T follicular helper cell (primary cell): Measurements from ENCODE around the gene MYCBP.
"Not testable (repeated sequence)": the region's sequence is repeated elsewhere in the genome, so short reads cannot be mapped to it uniquely, and the experiment has no call there.

Source experiments
- DNase-seq: peaks from one replicate; pipeline ENCODE4 v3.0.0-alpha.2; 2020; ENCODE audit warnings: low read depth

The MYCBP gene

DNA sequence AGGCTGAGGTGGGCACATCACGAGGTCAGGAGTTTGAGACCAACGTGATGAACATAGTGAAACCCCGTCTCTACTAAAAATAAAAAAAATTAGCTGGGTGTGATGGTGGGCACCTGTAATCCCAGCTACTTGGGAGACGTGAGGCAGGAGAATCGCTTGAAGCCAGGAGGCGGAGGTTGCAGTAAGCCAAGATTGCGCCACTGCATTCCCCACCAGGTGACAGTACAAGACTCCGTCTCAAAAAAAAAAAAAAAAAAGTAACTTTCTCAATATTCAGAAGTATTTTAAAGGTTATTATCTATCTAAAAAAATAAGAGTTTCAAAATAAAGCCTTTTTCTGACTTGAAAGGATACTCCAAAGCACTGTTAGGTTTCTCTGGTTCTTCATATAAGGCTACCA is 5.9 kb downstream of the MYCBP start:
- no peak for DNase-seq

DNA sequence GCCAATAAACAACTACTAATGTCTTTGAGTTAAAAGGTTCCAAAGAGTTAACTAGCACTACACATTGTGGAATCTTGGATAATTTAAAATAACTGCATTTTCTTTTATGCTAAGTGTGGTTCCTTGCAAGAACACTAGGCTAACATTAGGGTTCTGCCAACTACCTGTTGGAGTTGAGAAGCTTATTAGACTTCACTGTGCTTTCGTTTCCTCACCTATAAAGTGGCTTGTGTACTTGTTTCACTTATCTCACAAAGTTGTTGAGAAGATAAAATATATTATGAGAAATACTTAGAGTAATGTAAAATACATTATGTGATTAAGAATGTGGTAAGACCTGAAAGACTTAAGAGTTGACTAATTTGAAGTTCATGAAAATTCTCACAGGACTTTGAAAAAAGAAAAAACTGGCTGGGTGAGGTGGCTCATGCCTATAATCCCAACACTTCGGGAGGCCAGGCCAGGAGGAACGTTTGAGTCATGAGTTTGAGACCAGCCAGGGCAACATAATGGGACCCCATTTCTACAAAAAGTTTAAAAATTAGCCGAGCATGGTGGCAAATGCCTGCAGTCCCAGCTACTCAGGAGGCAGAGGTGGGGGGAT is 7.9 kb downstream of the MYCBP start:
- no peak for DNase-seq

DNA sequence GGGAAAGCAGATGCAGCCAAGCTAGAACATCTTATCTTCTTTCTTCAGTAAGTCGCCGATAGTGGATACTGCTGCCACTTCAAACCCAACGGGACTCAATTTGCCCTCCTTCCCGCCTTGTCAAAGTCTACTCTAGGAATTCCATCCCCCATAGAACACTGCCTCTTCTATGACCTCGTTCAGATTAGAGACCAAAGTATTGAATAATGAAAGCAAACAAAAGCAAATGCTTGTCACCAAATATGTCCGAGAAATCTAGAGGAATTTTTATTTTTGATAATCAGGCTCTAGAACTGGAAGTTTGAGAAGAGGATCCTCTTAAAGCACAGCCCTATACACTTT is 12.7 kb downstream of the MYCBP start:
- DNase-seq, result no peak

DNA sequence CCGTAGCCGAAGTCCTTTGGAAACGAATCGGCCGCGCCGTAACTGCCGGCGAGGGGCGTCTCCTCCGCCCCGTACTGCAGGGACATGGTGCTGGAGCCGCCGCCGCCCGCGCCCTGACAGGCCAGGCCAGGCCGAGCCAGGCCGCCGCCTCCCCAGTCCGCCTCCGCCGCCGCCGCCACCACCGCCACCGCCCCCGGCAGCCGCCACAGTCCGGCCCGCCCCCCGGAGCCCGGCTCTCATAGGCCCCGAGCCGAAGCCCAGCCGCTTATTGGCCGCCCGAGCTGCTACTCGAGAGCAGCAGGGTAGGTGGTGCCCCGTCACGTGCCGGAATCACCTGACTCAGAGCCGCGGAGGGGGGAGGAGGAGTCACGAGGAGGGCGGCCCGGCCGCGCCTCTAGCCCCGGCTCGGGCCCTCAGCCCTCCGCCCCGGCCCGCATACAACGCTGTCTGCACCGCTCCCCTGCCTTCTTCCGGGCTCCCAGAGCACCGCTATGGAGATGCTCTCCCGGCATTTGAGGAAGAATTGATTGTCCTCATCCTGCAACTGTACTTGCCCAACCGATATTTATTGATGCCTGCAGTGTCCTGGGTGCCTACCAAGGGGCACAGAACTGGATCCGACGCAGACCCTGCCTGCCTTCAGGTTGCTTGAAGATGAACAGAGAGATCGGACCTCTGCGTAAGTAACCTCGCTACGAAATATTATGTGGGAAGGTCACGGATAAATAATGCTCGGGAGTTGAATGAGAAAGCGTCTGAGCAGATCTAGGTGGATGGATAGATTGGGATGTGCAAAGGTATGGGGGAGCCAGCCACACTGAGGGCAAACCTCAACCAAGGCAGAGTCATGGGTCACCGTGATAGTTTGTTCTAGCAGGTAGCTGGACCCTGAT is 13.3 kb downstream of the MYCBP start, which contains the start of gene RRAGC:
TSS of gene RRAGC (minus strand) at position 212 of the 893 bp plus-strand sequence. CDS start at position 86, 126 bp downstream.
- peak; percentile 98 for DNase-seq

DNA sequence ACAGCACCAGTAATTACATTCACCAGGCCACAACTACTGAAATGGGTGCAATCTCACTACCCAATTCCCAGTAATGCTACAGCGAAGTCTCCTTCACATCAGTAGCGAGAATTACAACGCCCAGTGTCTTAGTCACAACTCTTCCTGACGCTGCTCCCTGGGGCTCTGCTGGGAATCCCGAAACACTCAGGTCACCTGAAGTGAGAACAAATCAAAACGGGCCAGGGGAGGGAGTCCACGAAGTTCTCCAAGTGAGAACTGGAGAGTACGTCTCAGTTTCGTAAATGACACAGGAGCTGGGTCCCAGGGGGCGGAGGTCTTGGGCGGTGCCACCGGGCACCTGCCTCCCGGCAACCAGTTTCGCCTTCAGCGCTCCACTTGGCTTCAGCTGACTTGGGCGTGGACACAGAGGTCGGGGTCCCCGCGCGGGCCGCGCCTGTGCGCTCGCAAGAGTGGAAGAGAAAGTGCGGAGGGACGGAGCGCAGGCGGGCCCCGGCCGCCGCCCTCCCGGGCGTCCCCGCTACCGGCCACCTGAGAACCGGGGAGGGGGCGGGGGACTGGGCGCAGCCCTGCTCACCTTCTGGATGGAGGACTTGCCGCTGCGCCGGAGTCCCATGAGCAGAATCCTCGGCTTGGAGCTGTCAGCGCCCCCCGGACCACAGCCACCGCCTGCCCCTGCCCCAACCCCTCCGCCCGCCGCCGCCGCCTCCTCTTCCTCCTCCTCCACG is 14.2 kb downstream of the MYCBP start:
- peak; percentile 6 for DNase-seq

DNA sequence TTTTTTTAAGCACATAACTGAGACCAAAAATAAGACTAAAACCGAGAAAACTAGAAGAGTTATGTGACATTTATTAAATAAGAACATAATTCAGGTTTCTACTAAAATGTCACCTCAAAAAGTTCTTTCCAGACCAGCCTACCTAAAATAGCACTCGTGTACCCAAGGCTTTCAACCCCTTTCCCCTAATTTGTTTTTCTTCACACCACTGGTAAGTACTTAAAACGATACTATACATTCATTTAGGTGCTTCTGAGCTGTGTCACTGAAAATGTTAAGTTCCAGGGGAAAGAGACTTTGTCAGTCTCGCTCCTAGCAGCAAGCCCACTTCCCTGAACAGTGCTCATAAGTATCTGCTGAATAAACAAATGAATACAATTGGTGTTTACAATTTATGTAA is 20.4 kb downstream of the MYCBP start:
- DNase-seq, result no peak

DNA sequence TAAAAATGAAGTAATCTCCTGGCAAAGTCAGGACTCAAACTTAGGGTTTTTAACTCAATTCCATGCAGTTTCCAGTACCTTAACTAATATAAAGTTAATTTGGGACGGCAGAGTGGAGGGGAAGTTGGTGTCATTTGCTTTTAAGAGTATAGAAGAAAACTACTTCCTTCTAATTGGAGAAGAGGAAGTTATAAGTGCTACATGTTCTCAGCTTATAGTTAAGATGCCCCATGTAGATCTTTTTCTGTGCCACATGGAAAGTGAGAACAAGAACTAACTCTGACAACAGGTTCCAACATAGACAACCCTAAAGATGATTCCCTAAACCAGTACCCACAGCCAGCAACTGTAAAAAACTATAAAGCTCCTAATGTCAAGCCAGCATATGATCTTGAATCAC is 25.1 kb downstream of the MYCBP start:
- DNase-seq, result no peak

DNA sequence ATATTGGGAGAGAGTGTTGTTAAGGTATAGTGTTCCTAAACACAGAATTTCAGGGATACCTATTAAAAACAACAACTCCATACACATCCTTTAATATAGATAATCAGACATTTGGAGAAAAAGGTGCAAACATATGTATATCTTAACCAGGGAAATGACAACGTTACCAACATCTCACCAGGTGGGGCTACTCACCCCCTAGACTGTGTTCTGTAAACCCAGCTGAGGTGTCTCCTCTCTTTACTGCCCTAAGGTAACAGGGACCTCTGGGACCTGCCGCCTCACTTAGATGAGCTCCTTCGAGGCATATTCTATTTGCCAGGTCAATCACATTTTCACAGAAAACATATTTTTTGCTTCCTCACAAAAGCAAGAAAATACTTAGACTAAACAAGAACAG is 26.9 kb downstream of the MYCBP start:
- DNase-seq, result no peak

DNA sequence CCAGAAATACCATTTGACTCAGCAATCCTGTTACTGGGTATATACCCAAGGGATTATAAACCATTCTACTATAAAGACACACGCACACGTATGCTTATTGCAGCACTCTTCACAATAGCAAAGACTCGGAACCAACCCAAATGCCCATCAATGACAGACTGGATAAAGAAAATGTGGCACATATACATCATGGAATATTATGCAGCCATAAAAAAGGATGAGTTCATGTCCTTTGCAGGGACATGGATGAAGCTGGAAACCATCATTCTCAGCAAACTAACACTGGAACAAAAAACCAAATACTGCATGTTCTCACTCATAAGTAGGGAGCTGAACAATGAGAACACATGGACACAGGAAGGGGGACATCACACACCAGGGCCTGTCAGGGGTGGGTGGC is 28.1 kb downstream of the MYCBP start:
- DNase-seq, result not testable (repeated sequence)

DNA sequence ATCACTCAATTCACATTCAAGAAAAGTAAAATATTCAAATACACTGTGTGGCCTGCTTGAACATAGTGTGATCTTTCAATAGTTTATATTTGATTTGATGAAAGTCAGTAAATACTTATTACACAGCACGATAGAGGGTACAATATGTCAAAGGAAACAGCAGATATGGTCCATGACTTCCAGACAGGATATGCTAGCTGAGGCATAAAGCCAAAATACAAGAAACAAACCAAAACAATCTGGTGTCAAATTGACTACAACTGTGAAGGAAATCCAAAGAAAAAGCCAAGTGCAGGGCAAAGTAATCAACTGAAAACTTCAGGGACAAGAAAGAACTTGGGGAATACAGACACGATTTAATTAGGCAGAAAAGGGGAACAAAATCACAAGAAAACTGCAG is 32.9 kb downstream of the MYCBP start:
- DNase-seq, result no peak

DNA sequence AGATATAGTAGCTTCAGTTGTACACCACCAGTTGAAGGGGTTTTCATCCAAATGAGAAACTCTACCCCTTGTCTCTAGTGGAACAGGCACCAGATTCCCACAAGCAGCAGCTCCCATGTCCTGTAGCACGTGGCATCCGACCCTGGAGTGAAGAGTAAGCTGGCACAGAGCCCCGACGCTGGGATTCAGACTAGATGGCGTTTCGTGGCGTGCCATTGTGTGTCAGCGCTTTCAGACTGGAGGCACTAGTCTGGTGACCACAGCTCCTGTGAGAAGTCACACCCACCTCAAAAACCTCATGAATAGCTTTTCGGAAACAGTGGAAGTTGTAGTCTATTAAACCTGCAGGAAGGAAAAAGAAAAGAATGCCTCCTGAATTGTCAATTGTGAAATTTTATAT is 33.8 kb downstream of the MYCBP start:
- DNase-seq, result no peak

DNA sequence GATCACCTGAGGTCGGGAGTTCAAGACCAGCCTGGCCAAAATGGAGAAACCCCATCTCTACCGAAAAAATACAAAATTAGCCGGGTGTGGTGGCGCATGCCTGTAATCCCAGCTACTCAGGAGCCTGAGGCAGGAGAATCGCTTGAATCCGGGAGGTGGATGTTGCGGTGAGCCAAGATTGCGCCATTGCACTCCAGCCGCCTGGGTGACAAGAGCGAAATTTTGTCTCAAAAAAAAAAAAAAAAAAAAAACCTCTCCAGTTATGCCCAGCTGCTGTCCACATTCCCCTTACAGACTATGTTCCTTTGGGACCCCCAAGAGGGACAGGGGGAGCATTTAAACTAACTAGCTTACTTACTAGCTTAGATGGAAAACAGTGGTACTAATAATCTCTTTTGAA is 36.8 kb downstream of the MYCBP start:
- DNase-seq, result not testable (repeated sequence)

DNA sequence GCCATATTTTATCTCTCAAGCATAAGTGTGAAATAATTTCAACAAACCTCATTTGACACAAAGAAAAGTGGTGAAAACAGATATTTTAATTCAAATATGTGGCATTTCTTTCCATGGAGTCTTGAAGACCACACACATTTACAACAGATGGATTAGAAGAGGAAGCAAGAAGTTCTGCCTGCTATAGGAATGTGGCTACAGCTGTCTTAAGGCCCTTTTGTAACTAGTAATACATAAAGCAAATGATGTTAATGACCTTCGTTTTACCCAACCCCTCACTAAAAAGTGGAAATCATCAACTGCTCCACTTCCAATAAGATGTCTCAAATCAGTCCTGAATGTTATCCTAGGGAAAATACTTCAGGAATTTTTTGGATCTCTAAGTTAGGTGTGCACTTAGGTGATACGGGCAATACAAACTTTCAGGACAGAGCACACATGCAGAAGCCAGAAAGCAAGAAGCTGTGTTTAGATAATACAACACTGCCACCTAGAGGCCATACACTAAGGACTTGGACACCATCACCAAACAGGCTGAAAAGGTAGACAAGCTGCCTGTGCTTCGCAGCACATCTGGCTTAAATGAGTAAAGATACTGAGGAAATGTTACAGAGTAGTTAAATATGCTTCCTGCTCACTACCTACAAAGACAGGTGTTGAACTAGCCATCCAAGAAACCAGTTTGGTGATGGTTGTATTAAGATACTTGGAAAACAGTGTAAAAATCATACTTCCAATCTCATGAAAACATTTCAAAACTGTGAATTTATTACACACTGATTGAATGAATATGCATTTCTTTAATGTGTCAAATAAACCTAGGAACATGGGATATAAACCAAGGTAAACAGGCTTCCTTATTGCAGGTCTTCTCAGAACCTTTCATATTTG is 38.0 kb downstream of the MYCBP start:
- peak; percentile 18 for DNase-seq

DNA sequence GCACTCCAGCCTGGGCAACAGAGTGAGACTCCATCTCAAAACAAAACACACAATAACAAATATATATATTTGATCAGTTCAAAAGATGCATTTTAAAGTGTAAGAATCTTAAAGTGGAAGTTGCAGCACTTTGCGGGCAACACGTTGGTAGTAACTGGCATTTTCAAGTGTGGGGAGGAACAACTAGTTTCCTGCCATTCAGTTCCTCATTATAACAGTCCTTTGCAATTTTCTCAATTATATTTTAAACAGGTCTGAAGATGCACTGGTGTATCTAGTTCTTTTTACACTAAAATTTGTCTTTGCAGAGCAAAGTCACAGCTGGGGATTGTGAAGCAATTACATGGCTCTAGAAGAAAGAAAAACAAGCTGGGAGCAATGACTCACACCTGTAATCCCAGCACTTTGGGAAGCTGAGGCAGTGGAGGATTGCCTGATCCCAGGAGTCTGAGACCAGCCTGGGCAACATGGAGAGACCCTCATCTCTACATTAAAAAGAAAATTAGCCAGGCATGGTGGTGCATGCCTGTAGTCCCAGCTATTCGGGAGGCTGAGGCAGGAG is 38.8 kb downstream of the MYCBP start:
- no peak for DNase-seq

DNA sequence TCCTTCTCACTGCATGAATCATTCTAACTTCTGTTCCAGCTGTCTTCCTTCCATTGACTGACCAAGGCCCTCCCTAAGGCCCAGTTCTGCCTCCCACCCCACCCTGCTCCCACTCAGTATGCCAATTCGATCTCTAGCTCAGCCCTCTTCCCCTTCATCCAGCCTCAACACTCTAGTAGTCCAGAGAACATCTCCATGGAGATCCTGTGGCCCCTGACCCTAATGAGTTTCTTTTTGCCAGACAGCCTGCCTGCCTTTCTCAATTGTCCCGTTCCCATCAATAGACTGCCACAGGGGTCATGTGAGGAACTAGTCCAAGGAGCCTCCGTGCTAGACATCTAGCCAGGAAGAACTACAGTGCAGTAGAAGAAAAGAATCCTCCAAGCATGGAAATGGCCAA is 40.0 kb downstream of the MYCBP start:
- DNase-seq, result no peak

DNA sequence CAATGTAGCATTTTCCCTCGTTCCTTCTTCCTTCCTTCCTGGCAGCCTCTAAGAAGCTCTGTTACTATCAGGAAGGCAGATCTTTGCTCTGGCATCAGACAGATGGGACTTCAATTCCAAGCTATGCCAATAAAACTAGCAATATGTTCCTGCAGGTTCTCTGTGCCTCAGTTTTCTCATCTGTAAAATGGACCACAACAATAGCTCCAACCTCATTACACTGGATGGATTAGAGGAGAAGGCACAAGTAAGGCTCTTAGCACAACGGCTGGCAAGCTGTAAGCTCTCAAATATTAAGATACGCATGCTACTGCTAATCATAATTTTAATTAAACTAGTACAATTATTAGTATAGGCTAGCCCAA is 40.8 kb downstream of the MYCBP start:
- DNase-seq, result no peak

DNA sequence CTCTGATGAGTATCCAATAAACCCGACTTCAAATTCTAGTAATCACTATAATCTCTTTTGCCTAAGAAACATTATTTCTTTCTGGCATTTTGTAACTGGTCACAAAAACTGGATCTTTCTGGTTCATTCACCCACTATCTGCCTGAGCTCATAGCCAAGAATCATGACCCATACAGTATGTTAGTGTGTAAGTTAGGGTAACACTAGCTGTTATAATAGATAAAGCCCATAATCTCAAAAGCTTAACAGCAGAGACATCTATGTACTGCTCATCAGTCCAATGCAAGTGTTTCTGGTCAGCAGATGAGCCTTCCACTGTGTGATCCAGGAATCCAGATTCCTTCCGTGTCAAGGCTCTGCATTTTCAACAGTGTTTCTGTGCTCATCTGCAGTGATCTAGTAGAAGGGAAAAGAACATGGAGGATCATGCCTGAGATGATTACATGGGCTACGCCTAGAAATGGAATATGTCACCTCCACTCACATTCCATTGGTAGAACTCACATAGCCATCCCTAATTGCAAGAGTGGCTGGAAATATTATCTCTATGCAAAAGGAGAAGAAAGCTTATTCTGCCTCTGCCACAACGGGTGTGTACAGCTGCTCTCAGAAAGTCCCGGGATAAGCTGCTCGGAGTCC is 41.3 kb downstream of the MYCBP start:
- DNase-seq, result no peak

DNA sequence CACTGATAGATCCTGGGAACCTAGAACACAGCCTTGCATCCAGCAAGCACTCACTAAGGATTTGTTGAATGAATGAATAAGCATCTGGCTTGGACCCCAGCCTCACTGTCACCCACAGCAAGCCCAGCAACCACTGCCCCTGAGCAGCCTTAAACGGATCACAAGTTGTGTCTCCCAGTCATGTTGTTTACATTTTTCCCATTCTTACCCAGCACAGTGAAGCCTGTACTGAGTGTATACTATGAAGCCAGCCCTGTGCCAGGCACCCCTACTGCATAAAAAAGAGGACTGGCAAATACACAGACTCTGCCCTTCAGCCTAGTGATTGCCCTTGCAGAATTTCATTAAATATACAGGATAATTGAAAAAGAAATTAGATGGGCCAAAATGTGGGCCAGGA is 43.8 kb downstream of the MYCBP start:
- DNase-seq, result no peak

DNA sequence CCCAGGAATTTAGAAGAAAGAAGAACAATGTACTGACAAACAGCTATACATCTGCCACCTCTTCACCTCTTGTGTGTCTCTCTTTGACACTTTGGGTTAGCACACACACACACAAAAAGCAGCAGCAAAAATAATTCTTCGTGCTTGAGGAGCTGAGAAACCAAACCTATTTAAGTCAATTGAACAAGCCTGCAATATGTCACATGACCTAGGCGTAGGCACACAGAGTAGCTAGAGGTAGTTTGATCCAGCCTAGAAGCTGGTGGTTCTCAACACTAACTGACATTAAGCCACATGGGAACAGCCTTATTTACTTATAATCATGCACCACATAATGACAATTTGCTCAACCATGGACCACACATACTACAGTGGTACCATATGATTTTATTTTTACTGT is 45.8 kb downstream of the MYCBP start:
- no peak for DNase-seq

DNA sequence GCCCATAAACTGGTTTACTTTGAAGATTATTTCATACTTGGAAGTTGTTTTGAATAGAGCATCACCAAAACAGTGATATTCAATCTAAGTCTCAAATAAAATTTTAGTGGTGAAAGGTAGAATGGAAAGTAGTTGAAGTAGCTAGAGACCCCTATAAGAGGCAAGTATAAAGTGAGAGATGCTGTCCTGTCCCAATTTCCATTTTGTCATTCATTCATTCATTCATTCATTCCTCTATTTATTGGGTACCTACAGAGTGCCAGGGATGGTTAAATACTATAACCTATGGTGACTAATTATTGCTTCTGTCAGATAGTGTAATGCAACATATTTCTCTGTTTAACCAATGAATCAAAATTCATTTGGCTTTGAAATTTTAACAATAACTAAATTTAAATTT is 46.3 kb downstream of the MYCBP start:
- DNase-seq, result no peak

DNA sequence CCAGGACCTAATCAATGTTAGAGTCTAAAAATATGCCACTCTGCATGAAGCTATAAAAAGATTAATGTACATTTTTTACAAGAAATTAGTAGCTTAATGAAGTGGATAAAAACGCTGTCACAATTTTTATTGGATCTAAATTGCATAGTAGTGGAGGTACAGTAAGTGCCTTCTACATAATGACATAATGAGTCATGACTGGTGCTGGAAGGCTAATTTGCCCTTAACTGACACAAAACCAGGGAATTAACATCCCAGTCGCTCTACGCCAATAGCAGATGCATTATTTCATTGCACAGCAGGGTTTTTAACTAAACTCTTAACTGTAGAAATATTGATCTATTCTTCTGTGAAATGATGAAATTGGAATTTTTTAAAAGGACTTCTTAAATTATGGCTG is 46.9 kb downstream of the MYCBP start:
- no peak for DNase-seq
